NCI-H1694 (cell line): ENCODE data around the gene RAB43.

Source experiments
- DNase-seq: peaks from one replicate; lab custom pipeline; 2025; lab: John Stamatoyannopoulos, UW

RAB43 gene

DNA sequence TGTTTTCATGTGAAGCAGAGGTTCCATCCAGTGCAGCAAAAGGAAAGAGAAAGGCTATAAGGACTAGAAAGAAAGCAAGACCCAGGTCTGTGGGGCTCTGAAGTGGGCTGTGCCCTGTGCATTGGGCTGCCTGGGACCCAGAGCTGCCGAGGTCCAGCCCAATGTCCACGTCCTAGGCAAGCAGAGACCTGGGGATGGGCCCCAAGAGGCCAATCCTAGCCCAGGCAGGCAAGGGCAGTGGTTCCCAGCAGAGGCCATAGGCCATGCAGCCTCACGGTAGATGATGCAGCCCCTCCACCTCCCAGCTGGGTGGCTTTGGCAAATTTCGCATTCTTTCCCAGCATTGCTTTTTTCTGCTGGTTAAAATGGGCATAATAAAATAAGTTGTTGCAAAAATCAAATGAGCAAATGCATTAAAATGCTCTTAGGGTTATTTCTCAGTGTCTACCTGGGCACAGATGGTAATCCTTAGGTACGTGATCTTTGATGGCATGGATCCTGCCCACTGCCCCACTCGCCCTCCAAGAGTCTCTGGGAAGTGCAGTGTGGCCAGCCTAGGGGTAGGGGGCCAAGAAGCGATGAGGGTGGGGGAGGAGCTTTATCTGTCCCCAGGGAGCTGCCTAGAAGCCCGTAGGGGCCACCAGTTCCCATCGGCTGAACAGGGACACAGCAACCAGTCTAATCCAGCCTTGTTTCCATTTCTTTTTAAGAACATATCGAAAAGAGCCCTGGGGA, 83.3 kb downstream of the RAB43 start:
- no peak for DNase-seq
